ENCODE data around the gene RABL2B.

GRCh38 chr22:50731811-50732624 lies 51.4 kb downstream of the RABL2B start:
- TF ChIP-seq EZH2 (IDR thresholded peaks at IDR 0.05; ENCODE audit: borderline replicate concordance) (no peak), CTCF (IDR thresholded peaks at IDR 0.05; ENCODE audit: poor library complexity) (peak; percentile 67), EZH2phosphoT487 (IDR thresholded peaks at IDR 0.05; ENCODE audit: low read depth, severe bottlenecking, unreplicated experiment) (no peak)
